Brain microvascular endothelial cell (primary cell): ENCODE data around the gene CCR5AS.
A peak's percentile ranks its signal among the peaks of the same experiment; 100 is the strongest.

Experiments
- DNase-seq: peaks from one replicate; pipeline ENCODE4 v3.0.0-alpha.2; 2020
- H3K27ac ChIP-seq: fragments of 250-450 bp; sonication (Bioruptor Pico); 2 replicates; pipeline ENCODE4 v1.5.1; 2020; ENCODE audit warnings: mild to moderate bottlenecking, moderate library complexity
- H3K27me3 ChIP-seq: fragments of 250-450 bp; sonication (Bioruptor Pico); replicated peaks from 2 replicates; pipeline ENCODE4 v1.5.1; 2020; ENCODE audit warnings: mild to moderate bottlenecking
- H3K36me3 ChIP-seq: fragments of 250-450 bp; sonication (Bioruptor Pico); replicated peaks from 2 replicates; pipeline ENCODE4 v1.5.1; 2020; ENCODE audit warnings: mild to moderate bottlenecking
- H3K4me3 ChIP-seq: 2 replicates; pipeline ENCODE4 v1.5.1; 2011; ENCODE audit warnings: low read depth, mild to moderate bottlenecking, control low read depth, low read length, moderate library complexity
- in situ Hi-C: cut with HindIII; loops from 2 replicates; pipeline ENCODE4 v1.10.0; 2017; ENCODE audit warnings: low sequenced_read_pairs, low pct_ligation_motif_present
- TF ChIP-seq, protein P1 (sequence below): IDR thresholded peaks from 2 replicates; pipeline ENCODE4 v1.5.1; 2011; ENCODE audit warnings: low read depth, mild to moderate bottlenecking, moderate library complexity, low read length, control low read depth, inconsistent platforms; ENCODE audit errors: missing control alignments

CCR5AS gene

GRCh38 chr3:46381625-46382024 is 25.2 kb downstream of the CCR5AS start:
- in situ Hi-C loops = no loop called here
- Histone ChIP-seq H3K4me3 (no peak overlapping the region), H3K27ac (no peak overlapping the region), H3K27me3 (peaks cover 2% of the 10 kb centered on the region), H3K36me3 (no peaks in the 10 kb centered on the region)
- TF ChIP-seq, protein P1, sequence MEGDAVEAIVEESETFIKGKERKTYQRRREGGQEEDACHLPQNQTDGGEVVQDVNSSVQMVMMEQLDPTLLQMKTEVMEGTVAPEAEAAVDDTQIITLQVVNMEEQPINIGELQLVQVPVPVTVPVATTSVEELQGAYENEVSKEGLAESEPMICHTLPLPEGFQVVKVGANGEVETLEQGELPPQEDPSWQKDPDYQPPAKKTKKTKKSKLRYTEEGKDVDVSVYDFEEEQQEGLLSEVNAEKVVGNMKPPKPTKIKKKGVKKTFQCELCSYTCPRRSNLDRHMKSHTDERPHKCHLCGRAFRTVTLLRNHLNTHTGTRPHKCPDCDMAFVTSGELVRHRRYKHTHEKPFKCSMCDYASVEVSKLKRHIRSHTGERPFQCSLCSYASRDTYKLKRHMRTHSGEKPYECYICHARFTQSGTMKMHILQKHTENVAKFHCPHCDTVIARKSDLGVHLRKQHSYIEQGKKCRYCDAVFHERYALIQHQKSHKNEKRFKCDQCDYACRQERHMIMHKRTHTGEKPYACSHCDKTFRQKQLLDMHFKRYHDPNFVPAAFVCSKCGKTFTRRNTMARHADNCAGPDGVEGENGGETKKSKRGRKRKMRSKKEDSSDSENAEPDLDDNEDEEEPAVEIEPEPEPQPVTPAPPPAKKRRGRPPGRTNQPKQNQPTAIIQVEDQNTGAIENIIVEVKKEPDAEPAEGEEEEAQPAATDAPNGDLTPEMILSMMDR = no peak
- DNase-seq = no peak

- in situ Hi-C loops = no loop called here
- Histone ChIP-seq H3K27me3 (peaks cover 5% of the 10 kb centered on the region), H3K4me3 (no peak overlapping the region), H3K27ac (no peak overlapping the region), H3K36me3 (no peaks in the 10 kb centered on the region)
- DNase-seq = no peak
- TF ChIP-seq, protein P1 = no peak
Observed at GRCh38 chr3:46380471-46381221, 26.2 kb downstream of the CCR5AS start.

DNA sequence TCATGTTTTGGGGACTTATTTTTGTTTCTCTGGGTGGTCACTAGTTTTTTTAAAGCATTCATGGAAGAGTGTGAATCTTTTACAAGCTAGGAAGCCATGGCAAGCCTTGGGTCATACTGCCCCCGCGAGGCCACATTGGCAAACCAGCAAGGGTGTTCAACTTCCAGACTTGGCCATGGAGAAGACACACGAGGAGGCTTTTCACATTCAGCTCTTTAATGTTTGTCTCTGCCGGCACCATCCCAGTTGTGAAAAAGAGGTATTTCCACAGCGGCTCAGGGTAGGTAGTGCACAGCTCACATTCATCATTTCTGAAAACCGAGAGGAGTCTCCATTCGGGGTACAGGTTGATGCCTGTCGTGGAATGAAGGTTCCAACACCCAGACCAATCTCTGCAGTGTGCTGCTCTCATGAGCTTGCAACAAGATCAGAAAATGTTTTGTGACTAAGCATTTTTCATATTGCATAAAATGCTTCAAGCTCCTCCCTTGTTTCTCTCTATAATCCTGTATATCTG is 28.4 kb downstream of the CCR5AS start:
- H3K27ac ChIP-seq = no peak overlapping the region
- in situ Hi-C loops = no loop called here
- H3K36me3 ChIP-seq = no peaks in the 10 kb centered on the region
- TF ChIP-seq, protein P1 = peak; percentile 87
- peak; percentile 58 for DNase-seq
- peaks cover 17% of the 10 kb centered on the region for H3K27me3 ChIP-seq
- H3K4me3 ChIP-seq = no peak overlapping the region

DNA sequence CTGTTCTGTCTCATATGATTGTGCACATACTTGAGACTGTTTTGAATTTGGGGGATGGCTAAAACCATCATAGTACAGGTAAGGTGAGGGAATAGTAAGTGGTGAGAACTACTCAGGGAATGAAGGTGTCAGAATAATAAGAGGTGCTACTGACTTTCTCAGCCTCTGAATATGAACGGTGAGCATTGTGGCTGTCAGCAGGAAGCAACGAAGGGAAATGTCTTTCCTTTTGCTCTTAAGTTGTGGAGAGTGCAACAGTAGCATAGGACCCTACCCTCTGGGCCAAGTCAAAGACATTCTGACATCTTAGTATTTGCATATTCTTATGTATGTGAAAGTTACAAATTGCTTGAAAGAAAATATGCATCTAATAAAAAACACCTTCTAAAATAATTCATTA is 31.1 kb downstream of the CCR5AS start:
- no peak for DNase-seq
- Histone ChIP-seq H3K4me3 (no peak overlapping the region), H3K27me3 (peaks cover 21% of the 10 kb centered on the region)

GRCh38 chr3:46375218-46375617 is 31.6 kb downstream of the CCR5AS start:
- Histone ChIP-seq H3K4me3 (no peak overlapping the region), H3K27me3 (peaks cover 23% of the 10 kb centered on the region), H3K36me3 (no peaks in the 10 kb centered on the region), H3K27ac (no peak overlapping the region)
- no peak for DNase-seq
- in situ Hi-C loops = no loop called here
- TF ChIP-seq, protein P1 = no peak

More for the DNA sequence above, 31.1 kb downstream of the CCR5AS start:
- TF ChIP-seq, protein P1 = no peak
- in situ Hi-C loops = no loop called here
- Histone ChIP-seq H3K27ac (no peak overlapping the region), H3K36me3 (no peaks in the 10 kb centered on the region)
